Hepatocyte (in vitro differentiated cells): Measurements from ENCODE around the gene PGC.

Source experiments
- CTCF ChIP-seq: fragments of 200-600 bp; sonication (generic); IDR thresholded peaks from 2 replicates; pipeline ENCODE4 v1.5.1; 2016; ENCODE audit warnings: antibody characterized with exemption, mild to moderate bottlenecking; ENCODE audit not compliant: poor library complexity
- EZH2 ChIP-seq: fragments of 200-600 bp; sonication (generic); IDR thresholded peaks from 2 replicates; pipeline ENCODE4 v1.6.1; 2016; ENCODE audit warnings: antibody characterized with exemption, mild to moderate bottlenecking, borderline replicate concordance
- EZH2phosphoT487 ChIP-seq: fragments of 200-600 bp; sonication (generic); IDR thresholded peaks from one replicate; pipeline ENCODE4 v1.6.1; 2018; ENCODE audit warnings: antibody characterized with exemption, mild to moderate bottlenecking, low read depth, moderate library complexity; ENCODE audit not compliant: unreplicated experiment, severe bottlenecking

GRCh38 chr6:41763470-41763869 lies 16.3 kb upstream of the PGC start:
- no peak for TF ChIP-seq CTCF
- no peak for TF ChIP-seq EZH2phosphoT487
- TF ChIP-seq EZH2 = no peak
